ENCODE data around the gene ZNF221.

DNA sequence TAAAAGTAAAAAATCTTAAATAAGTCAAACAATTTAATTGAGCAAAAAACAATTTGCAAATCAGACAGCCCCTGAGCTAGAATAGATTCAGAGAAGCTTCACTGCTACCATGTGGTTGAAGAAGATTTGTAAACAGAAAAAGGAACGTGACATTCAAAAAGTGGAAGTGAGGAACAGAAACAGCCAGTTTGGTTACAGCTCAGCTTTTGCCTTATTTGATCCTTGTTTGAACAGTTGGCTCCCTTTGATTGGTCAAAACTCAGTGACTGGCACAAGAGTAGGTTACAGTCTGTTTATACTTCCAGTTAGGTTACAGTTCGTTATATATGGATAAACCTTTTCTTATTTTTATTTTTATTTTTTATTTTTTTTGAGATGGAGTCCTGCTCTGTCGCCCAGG is 5.8 kb downstream of the ZNF221 start:
- no peak for TF ChIP-seq EZH2phosphoT487 (IDR thresholded peaks at IDR 0.05; ENCODE audit: low read length)
- TF ChIP-seq, protein P1, sequence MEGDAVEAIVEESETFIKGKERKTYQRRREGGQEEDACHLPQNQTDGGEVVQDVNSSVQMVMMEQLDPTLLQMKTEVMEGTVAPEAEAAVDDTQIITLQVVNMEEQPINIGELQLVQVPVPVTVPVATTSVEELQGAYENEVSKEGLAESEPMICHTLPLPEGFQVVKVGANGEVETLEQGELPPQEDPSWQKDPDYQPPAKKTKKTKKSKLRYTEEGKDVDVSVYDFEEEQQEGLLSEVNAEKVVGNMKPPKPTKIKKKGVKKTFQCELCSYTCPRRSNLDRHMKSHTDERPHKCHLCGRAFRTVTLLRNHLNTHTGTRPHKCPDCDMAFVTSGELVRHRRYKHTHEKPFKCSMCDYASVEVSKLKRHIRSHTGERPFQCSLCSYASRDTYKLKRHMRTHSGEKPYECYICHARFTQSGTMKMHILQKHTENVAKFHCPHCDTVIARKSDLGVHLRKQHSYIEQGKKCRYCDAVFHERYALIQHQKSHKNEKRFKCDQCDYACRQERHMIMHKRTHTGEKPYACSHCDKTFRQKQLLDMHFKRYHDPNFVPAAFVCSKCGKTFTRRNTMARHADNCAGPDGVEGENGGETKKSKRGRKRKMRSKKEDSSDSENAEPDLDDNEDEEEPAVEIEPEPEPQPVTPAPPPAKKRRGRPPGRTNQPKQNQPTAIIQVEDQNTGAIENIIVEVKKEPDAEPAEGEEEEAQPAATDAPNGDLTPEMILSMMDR (IDR thresholded peaks at IDR 0.05; ENCODE audit: low read length), result no peak
